ENCODE measurements around the gene VDAC1. TPM values are rescaled to one million over a fixed set of nuclear protein-coding genes. Genes with fewer than 3 reads are reported as not detected.

Gene VDAC1
- total and polyA plus RNA-seq, 2 experiments from 2014 or later = 205 to 397 TPM

DNA sequence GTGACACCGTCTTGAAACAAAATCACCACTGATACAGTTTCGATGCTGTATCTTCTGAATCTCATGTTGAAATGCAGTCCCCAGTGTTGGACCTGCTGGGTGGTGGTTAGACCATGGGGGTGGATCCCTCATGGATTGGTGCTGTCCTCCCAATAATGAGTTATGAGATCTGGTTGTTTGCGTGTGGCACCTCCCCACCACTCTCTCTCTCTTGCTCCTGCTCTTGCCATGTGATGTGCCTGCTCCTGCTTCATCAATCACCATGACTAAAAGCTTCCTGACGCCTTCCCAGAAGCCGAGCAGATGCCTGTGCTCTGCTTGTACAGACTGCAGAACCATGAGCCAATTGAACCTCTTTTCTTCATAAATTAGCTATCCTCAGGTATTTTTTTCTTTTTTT is 21.1 kb downstream of the VDAC1 start:
- Histone ChIP-seq H3K9me3 (ENCODE audit: low read depth) (no peaks in the 10 kb centered on the region), H3K4me3 (no peak overlapping the region), H3K27ac (no peak overlapping the region), H3K4me1 (ENCODE audit: low read depth) (peaks cover 10% of the 10 kb centered on the region), H3K36me3 (peaks cover 41% of the 10 kb centered on the region), H3K27me3 (no peaks in the 10 kb centered on the region)
- DNase-seq (ENCODE audit: low read depth in 1 of 2, low spot score in 1 of 2) = no peak
- TF ChIP-seq, protein P1, sequence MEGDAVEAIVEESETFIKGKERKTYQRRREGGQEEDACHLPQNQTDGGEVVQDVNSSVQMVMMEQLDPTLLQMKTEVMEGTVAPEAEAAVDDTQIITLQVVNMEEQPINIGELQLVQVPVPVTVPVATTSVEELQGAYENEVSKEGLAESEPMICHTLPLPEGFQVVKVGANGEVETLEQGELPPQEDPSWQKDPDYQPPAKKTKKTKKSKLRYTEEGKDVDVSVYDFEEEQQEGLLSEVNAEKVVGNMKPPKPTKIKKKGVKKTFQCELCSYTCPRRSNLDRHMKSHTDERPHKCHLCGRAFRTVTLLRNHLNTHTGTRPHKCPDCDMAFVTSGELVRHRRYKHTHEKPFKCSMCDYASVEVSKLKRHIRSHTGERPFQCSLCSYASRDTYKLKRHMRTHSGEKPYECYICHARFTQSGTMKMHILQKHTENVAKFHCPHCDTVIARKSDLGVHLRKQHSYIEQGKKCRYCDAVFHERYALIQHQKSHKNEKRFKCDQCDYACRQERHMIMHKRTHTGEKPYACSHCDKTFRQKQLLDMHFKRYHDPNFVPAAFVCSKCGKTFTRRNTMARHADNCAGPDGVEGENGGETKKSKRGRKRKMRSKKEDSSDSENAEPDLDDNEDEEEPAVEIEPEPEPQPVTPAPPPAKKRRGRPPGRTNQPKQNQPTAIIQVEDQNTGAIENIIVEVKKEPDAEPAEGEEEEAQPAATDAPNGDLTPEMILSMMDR (IDR thresholded peaks at IDR 0.05; ENCODE audit: low read depth, low read length) = no peak

- no peak overlapping the region for H3K27ac ChIP-seq
- H3K36me3 ChIP-seq = peaks cover 23% of the 10 kb centered on the region
- no peak overlapping the region for H3K4me3 ChIP-seq
- no peaks in the 10 kb centered on the region for H3K27me3 ChIP-seq
- DNase-seq (ENCODE audit: low read depth in 1 of 2, low spot score in 1 of 2) = no peak
- H3K9me3 ChIP-seq (ENCODE audit: low read depth) = no peaks in the 10 kb centered on the region
- H3K4me1 ChIP-seq (ENCODE audit: low read depth) = peaks cover 13% of the 10 kb centered on the region
- TF ChIP-seq, protein P1 (IDR thresholded peaks at IDR 0.05; ENCODE audit: low read depth, low read length) = no peak
Measured at GRCh38 chr5:133981714-133982113, 23.1 kb downstream of the VDAC1 start.

- no peak overlapping the region for H3K27ac ChIP-seq
- no peaks in the 10 kb centered on the region for H3K27me3 ChIP-seq
- no peak overlapping the region for H3K4me3 ChIP-seq
- TF ChIP-seq, protein P1 (IDR thresholded peaks at IDR 0.05; ENCODE audit: low read depth, low read length) = no peak
- no peak for DNase-seq (ENCODE audit: low read depth in 1 of 2, low spot score in 1 of 2)
- H3K4me1 ChIP-seq (ENCODE audit: low read depth) = peaks cover 13% of the 10 kb centered on the region
- no peaks in the 10 kb centered on the region for H3K9me3 ChIP-seq (ENCODE audit: low read depth)
- peaks cover 25% of the 10 kb centered on the region for H3K36me3 ChIP-seq
Measured at GRCh38 chr5:133980652-133981051, 24.1 kb downstream of the VDAC1 start.

GRCh38 chr5:133978943-133979342 is 25.8 kb downstream of the VDAC1 start:
- H3K36me3 ChIP-seq = peaks cover 33% of the 10 kb centered on the region
- no peaks in the 10 kb centered on the region for H3K27me3 ChIP-seq

GRCh38 chr5:133977858-133978257 is 26.9 kb downstream of the VDAC1 start:
- Histone ChIP-seq H3K4me1 (ENCODE audit: low read depth) (peaks cover 13% of the 10 kb centered on the region), H3K36me3 (peaks cover 35% of the 10 kb centered on the region), H3K9me3 (ENCODE audit: low read depth) (no peaks in the 10 kb centered on the region), H3K27ac (peak overlapping the region; percentile 59), H3K4me3 (no peak overlapping the region), H3K27me3 (no peaks in the 10 kb centered on the region)
- TF ChIP-seq, protein P1 (IDR thresholded peaks at IDR 0.05; ENCODE audit: low read depth, low read length) = no peak
- DNase-seq (ENCODE audit: low read depth in 1 of 2, low spot score in 1 of 2) = peak in 1 of 2 donors; percentile 62

More at GRCh38 chr5:133978943-133979342, 25.8 kb downstream of the VDAC1 start:
- H3K4me3 ChIP-seq = no peak overlapping the region
- peak overlapping the region; percentile 59 for H3K27ac ChIP-seq
- H3K4me1 ChIP-seq (ENCODE audit: low read depth) = peaks cover 13% of the 10 kb centered on the region
- no peaks in the 10 kb centered on the region for H3K9me3 ChIP-seq (ENCODE audit: low read depth)
- no peak for DNase-seq (ENCODE audit: low read depth in 1 of 2, low spot score in 1 of 2)
- TF ChIP-seq, protein P1 (IDR thresholded peaks at IDR 0.05; ENCODE audit: low read depth, low read length) = no peak
